Measurements from ENCODE around the gene ACAD9.

DNA sequence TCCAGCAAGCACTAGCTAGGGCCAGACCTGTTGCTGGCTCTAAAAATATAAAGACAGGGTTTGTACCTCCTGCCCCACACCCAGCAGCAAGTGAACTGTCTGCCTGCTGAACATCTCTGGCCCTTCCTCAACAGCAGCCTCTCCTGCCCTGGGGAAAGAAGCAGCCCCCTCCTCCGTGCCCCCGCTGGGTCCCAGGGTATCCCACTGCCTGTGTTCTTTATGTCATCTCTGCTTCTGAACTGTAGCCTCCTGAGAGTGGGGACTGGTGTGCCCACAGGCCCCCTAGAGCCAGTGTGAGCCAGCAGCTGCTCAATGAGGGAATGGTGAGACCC is 54.5 kb downstream of the ACAD9 start:
- TF ChIP-seq, protein P1, sequence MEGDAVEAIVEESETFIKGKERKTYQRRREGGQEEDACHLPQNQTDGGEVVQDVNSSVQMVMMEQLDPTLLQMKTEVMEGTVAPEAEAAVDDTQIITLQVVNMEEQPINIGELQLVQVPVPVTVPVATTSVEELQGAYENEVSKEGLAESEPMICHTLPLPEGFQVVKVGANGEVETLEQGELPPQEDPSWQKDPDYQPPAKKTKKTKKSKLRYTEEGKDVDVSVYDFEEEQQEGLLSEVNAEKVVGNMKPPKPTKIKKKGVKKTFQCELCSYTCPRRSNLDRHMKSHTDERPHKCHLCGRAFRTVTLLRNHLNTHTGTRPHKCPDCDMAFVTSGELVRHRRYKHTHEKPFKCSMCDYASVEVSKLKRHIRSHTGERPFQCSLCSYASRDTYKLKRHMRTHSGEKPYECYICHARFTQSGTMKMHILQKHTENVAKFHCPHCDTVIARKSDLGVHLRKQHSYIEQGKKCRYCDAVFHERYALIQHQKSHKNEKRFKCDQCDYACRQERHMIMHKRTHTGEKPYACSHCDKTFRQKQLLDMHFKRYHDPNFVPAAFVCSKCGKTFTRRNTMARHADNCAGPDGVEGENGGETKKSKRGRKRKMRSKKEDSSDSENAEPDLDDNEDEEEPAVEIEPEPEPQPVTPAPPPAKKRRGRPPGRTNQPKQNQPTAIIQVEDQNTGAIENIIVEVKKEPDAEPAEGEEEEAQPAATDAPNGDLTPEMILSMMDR (IDR thresholded peaks at IDR 0.05): no peak
- no peak for TF ChIP-seq POLR2A (IDR thresholded peaks at IDR 0.05)
